SH-SY5Y (cell line): Measurements from ENCODE around the gene IGDCC3.

Source experiments
- GATA2 ChIP-seq: IDR thresholded peaks from 2 replicates; pipeline ENCODE4 v1.6.1; 2011; ENCODE audit warnings: mild to moderate bottlenecking, low read depth, low read length
- GATA3 ChIP-seq: IDR thresholded peaks from 2 replicates; pipeline ENCODE4 v1.6.1; 2011; ENCODE audit warnings: low read depth, mild to moderate bottlenecking, low read length, moderate library complexity

DNA sequence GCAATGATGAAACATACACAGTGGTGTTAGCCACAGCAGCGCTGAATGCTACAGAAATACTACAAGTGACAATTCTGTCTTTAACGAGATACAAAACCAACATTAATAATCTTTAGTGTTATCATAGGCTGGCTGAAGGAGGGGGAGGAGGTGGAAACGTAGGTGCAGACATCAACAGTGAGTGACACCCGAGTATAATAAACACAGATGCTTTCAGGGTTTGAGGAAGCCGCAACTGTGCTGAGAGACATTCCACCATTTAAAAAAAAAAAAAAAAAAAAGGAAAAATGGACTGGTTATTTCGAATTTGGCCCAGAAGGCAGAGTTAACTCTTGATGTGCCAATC is 4.3 kb upstream of the IGDCC3 start:
- no peak for TF ChIP-seq GATA2
- no peak for TF ChIP-seq GATA3
